K562 (cell line): Measurements from ENCODE around the gene CXCR5. TPM values are rescaled to one million over a fixed set of nuclear protein-coding genes. Genes with fewer than 3 reads are reported as not detected.

Experiments
- ATAC-seq: fragments of 200-7000 bp; cut with Tn5 transposase; 3 replicates; pipeline ENCODE4 v1.9.1; 2020; ENCODE audit warnings: moderate library complexity
- BruUV-seq: library from RNA; stranded (reverse); fragments of 400-500 nt; replicated peaks from 2 replicates; lab custom pipeline; 2021; lab: Mats Ljungman, UMichigan
- CTCF ChIA-PET: fragments of 300-600 bp; formaldehyde crosslinking; extraction: SDS; loops from one replicate; lab custom pipeline; 2021; ENCODE audit warnings: low intra/inter-chr PET ratio; lab: Yijun Ruan, JAX
- POLR2A ChIA-PET: fragments of 300-600, 350-650 bp; sonication (Branson Sonifier 250); formaldehyde crosslinking; extraction: SDS; loops from one replicate; lab custom pipeline; 2021; ENCODE audit warnings: antibody characterized with exemption, inconsistent platforms; lab: Yijun Ruan, JAX
- DNase-seq, 4 experiments: peaks; one replicate each; pipeline versions ENCODE4 v3.0.0 to v3.0.0-alpha.2; 2011 to 2018; ENCODE audit warnings: low spot score in 3 of 4, mixed read lengths in 3 of 4; ENCODE audit errors: extremely low read depth in 1 of 4
- FAIRE-seq: peaks from 2 replicates; lab custom pipeline; 2011; peaks lifted over from hg19 to GRCh38; lab: Jason Lieb, UNC
- H2AFZ ChIP-seq: 2 replicates; pipeline ENCODE4 v1.6.0; 2011; ENCODE audit warnings: low read depth, low read length, control low read depth, inconsistent platforms
- H3K27ac ChIP-seq: fragments of 200-600 bp; 3 replicates; pipeline ENCODE4 v1.8.0; 2011; ENCODE audit warnings: low read depth, mild to moderate bottlenecking, control low read depth, inconsistent platforms, low read length, moderate library complexity, mixed read lengths; ENCODE audit errors: extremely low read depth
- H3K27me3 ChIP-seq, 2 experiments: fragments of 300-600 bp in 1 of 2; 2 replicates in 1 of 2; 3 replicates in 1 of 2; pipeline versions ENCODE4 v1.6.0 to v1.8.0; 2011; ENCODE audit warnings: inconsistent platforms in 2 of 2, low read length in 2 of 2, mild to moderate bottlenecking in 1 of 2, mixed read lengths in 1 of 2, moderate library complexity in 1 of 2; ENCODE audit not compliant: control insufficient read depth in 2 of 2, insufficient read depth in 2 of 2
- H3K36me3 ChIP-seq: fragments of 300-600 bp; 3 replicates; pipeline ENCODE4 v1.8.0; 2011; ENCODE audit warnings: mild to moderate bottlenecking, low read length, inconsistent platforms; ENCODE audit not compliant: control insufficient read depth, insufficient read depth
- H3K4me1 ChIP-seq, 2 experiments: fragments of 200-600 bp in 1 of 2; replicated peaks in 1 of 2; 2 replicates in 1 of 2; 3 replicates in 1 of 2; pipeline versions ENCODE4 v1.5.1 to v1.8.0; 2011; ENCODE audit warnings: inconsistent platforms in 2 of 2, low read length in 2 of 2, mild to moderate bottlenecking in 1 of 2, mixed read lengths in 1 of 2, moderate library complexity in 1 of 2; ENCODE audit not compliant: control insufficient read depth in 2 of 2, insufficient read depth in 2 of 2
- H3K4me2 ChIP-seq: 2 replicates; pipeline ENCODE4 v1.6.1; 2011; ENCODE audit warnings: low read length, control low read depth, inconsistent platforms, mixed read lengths; ENCODE audit not compliant: insufficient read depth
- H3K4me3 ChIP-seq: fragments of 200-600 bp; sonication (generic), shearing (Covaris generic); 2 replicates; pipeline ENCODE4 v1.5.1; 2016; ENCODE audit warnings: control low read depth, inconsistent platforms
- H3K79me2 ChIP-seq: fragments of 200-600 bp; 3 replicates; pipeline ENCODE4 v1.8.0; 2011; ENCODE audit warnings: low read length, inconsistent platforms; ENCODE audit not compliant: control insufficient read depth, insufficient read depth
- H3K9ac ChIP-seq, 2 experiments: 2 replicates each; pipeline versions ENCODE4 v1.6.0 to v1.6.1; 2011; ENCODE audit warnings: low read depth in 2 of 2, low read length in 2 of 2, control low read depth in 1 of 2, inconsistent platforms in 1 of 2, mild to moderate bottlenecking in 1 of 2, mixed read lengths in 1 of 2; ENCODE audit not compliant: insufficient read depth in 1 of 2
- H3K9me1 ChIP-seq: one replicate; pipeline ENCODE4 v1.6.0; 2011; ENCODE audit warnings: inconsistent platforms, mild to moderate bottlenecking, low read length, moderate library complexity; ENCODE audit not compliant: control insufficient read depth, insufficient read depth
- H3K9me3 ChIP-seq: replicated peaks from 2 replicates; pipeline ENCODE4 v1.5.1; 2011; ENCODE audit warnings: low read depth, low read length, inconsistent platforms; ENCODE audit not compliant: control insufficient read depth, insufficient read depth
- H4K20me1 ChIP-seq: replicated peaks from 2 replicates; pipeline ENCODE4 v1.6.1; 2011; ENCODE audit warnings: low read length, inconsistent platforms, mixed read lengths; ENCODE audit not compliant: control insufficient read depth, insufficient read depth
- BRF2 ChIP-seq: IDR thresholded peaks from 3 replicates; pipeline ENCODE4 v1.6.1; 2011; ENCODE audit warnings: borderline replicate concordance, mild to moderate bottlenecking; ENCODE audit not compliant: insufficient read length, insufficient read depth
- GMEB1 ChIP-seq: fragments of 250-450 bp; sonication (Bioruptor Pico); IDR thresholded peaks from 2 replicates; pipeline ENCODE4 v1.4.0; 2020; ENCODE audit warnings: mild to moderate bottlenecking
- NFE2L1 ChIP-seq: fragments of 450-650 bp; IDR thresholded peaks from 2 replicates; pipeline ENCODE4 v1.6.1; 2016; ENCODE audit warnings: missing genetic modification characterization, low read depth, mild to moderate bottlenecking, missing compliant biosample characterization, moderate library complexity, borderline replicate concordance
- SMARCA5 ChIP-seq: fragments of 450-650 bp; IDR thresholded peaks from 2 replicates; pipeline ENCODE4 v1.6.1; 2016
- SOX6 ChIP-seq: fragments of 450-650 bp; IDR thresholded peaks from 2 replicates; pipeline ENCODE4 v1.6.1; 2014; ENCODE audit warnings: mild to moderate bottlenecking
- TEAD2 ChIP-seq: fragments of 450-650 bp; IDR thresholded peaks from 2 replicates; pipeline ENCODE4 v1.6.1; 2016; ENCODE audit warnings: missing genetic modification characterization, control low read depth, missing compliant biosample characterization
- TGIF2 ChIP-seq: sonication (generic); formaldehyde crosslinking; IDR thresholded peaks from 2 replicates; pipeline ENCODE4 v1.8.1; 2022; ENCODE audit warnings: mild to moderate bottlenecking, missing genetic modification reagents, moderate library complexity
- ZKSCAN1 ChIP-seq: fragments of 150-350 bp; IDR thresholded peaks from 2 replicates; pipeline ENCODE4 v1.6.1; 2016; ENCODE audit warnings: low read depth, low read length
- ZMIZ1 ChIP-seq, 2 experiments: fragments of 150-350 bp in 1 of 2; IDR thresholded peaks; 2 replicates each; pipeline ENCODE4 v1.6.1; 2012 to 2016; ENCODE audit warnings: low read depth in 2 of 2, low read length in 2 of 2, mild to moderate bottlenecking in 1 of 2, moderate library complexity in 1 of 2
- ZNF165 ChIP-seq: fragments of 250-450 bp; sonication (Bioruptor Pico); IDR thresholded peaks from 2 replicates; pipeline ENCODE4 v1.4.0; 2020; ENCODE audit warnings: borderline replicate concordance
- ZNF184 ChIP-seq: sonication (generic); formaldehyde crosslinking; IDR thresholded peaks from 2 replicates; pipeline ENCODE4 v1.5.0; 2020; ENCODE audit warnings: missing genetic modification reagents
- ZNF280A ChIP-seq: fragments of 450-650 bp; IDR thresholded peaks from 2 replicates; pipeline ENCODE4 v1.6.1; 2018; ENCODE audit warnings: mild to moderate bottlenecking, low read depth; ENCODE audit not compliant: partially characterized antibody
- ZNF3 ChIP-seq: fragments of 250-450 bp; sonication (Bioruptor Pico); IDR thresholded peaks from 2 replicates; pipeline ENCODE4 v1.5.0; 2021; ENCODE audit warnings: mild to moderate bottlenecking, moderate library complexity
- WGBS: fragments of 100-300 bp; shearing (Covaris generic); methylation state at CpG from one replicate; pipeline ENCODE4 v1.1.6; 2016; ENCODE audit warnings: low coverage, mixed read lengths; ENCODE audit not compliant: insufficient coverage; ENCODE audit errors: missing lambda C conversion rate; 5-methylcytosine and 5-hydroxymethylcytosine counted together
- in situ Hi-C: fragments of 300-500 bp; cut with MboI; formaldehyde crosslinking; loops from 4 replicates; pipeline ENCODE4 v1.15.0; 2018; ENCODE audit warnings: inconsistent platforms, mixed read lengths
- intact Hi-C: fragments of 100-400 bp; cut with micrococcal nuclease; formaldehyde crosslinking; loops from 2 replicates; pipeline ENCODE4 v1.14.2; 2022
- polyA plus RNA-seq, 8 experiments: library from polyadenylated mRNA; depleted of rRNA in 4 of 8; stranded (reverse) in 5 of 8; unstranded in 3 of 8; fragments of >200 nt; fragmentation: Nextera tagmentation in 2 of 8; fragmentation: Illumina TruSeq in 1 of 8; extraction: Ambion mirVana in 2 of 8; extraction: Trizol in 1 of 8; gene quantifications; 2 replicates each; pipeline versions ENCODE4 v1.2.1 to v1.2.3, GENCODE V29; 2011 to 2014; ENCODE audit warnings: inconsistent platforms in 1 of 8, missing spikeins in 1 of 8
- total RNA-seq, 7 experiments: library from RNA; depleted of rRNA in 6 of 7; stranded (reverse); fragments of >200 nt in 6 of 7; fragmentation: Illumina TruSeq in 2 of 7; extraction: Trizol in 2 of 7; gene quantifications; 2 replicates each; pipeline versions ENCODE4 v1.2.1 to v1.2.3, GENCODE V29; 2011 to 2021; ENCODE audit warnings: low replicate concordance in 1 of 7

The CXCR5 gene
- total and polyA plus RNA-seq, 9 of the 15 experiments (the other 6 are each of a cell fraction or from before 2014, with no cell fraction given) = 0.03 to 0.06 TPM; not detected in 7

- Histone ChIP-seq H3K4me3 (no peak overlapping the region), H3K27me3 (no peaks in the 10 kb centered on the region; a peak in 1 of 5 replicates), H3K9ac (peak overlapping the region in 1 of 2 experiments; percentile 38; a peak in 2 of 4 replicates), H3K4me1 (peaks cover 65 to 85% of the 10 kb centered on the region in 2 experiments), H4K20me1 (no peaks in the 10 kb centered on the region), H2AFZ (no peak overlapping the region), H3K36me3 (no peaks in the 10 kb centered on the region), H3K9me3 (no peaks in the 10 kb centered on the region; the same call in 1 of the 2 replicates), H3K79me2 (peaks cover 48% of the 10 kb centered on the region), H3K4me2 (no peak overlapping the region), H3K27ac (peak overlapping the region; percentile 37; the same call in 2 of the 3 replicates), H3K9me1 (peaks cover 5% of the 10 kb centered on the region)
- intact Hi-C loops (loop anchor here (5.0 kb wide), 2 partner anchors 188 to 403 kb away; partner anchors contain the start of genes DPAGT1 and MCAM), in situ Hi-C loops (no loop called here)
- FAIRE-seq = no peak
- ATAC-seq = no peak
- CTCF ChIA-PET = no interaction called here
- DNase-seq = no peak
- no TSS peak for BruUV-seq
- 82% methylated on average over 9 of the region's 15 CpGs for WGBS
- POLR2A ChIA-PET = interaction anchor here (0.6 to 4.5 kb wide), 4 partner anchors 9 to 124 kb away, joined by 3 to 16 read pairs (median 5); partner anchors contain the start of gene BCL9L
- TF ChIP-seq TEAD2 (tag) = no peak
- no peak for TF ChIP-seq ZNF184 (CRISPR knock-in tag)
- TF ChIP-seq SOX6 = no peak
- TF ChIP-seq ZMIZ1 (IDR thresholded peaks at IDR 0.05; ENCODE audit: low read depth in 2 of 2, low read length in 2 of 2) = no peak
- no peak for TF ChIP-seq SMARCA5
- no peak for TF ChIP-seq BRF2
- no peak for TF ChIP-seq ZNF165 (CRISPR knock-in tag)
- no peak for TF ChIP-seq ZNF280A
- TF ChIP-seq ZNF3 (CRISPR knock-in tag) = no peak
- no peak for TF ChIP-seq TGIF2 (CRISPR knock-in tag)
- no peak for TF ChIP-seq ZKSCAN1
- TF ChIP-seq NFE2L1 (tag) = no peak
- TF ChIP-seq GMEB1 = no peak
Measured at GRCh38 chr11:118914178-118914918, 30.7 kb downstream of the CXCR5 start.
